MCF 10A (cell line): ENCODE data around the gene KCNK10. TPM values are rescaled to one million over a fixed set of nuclear protein-coding genes. Genes with fewer than 3 reads are reported as not detected.

Experiments
- BruUV-seq: library from RNA; stranded (reverse); fragments of 400-500 nt; replicated peaks from 2 replicates; lab custom pipeline; 2021; lab: Mats Ljungman, UMichigan
- CTCF ChIA-PET: fragments of 300-600 bp; sonication (Branson Sonifier 250); formaldehyde crosslinking; extraction: SDS; loops from one replicate; lab custom pipeline; 2021; ENCODE audit warnings: antibody characterized with exemption, inconsistent platforms; lab: Yijun Ruan, JAX
- POLR2A ChIA-PET: fragments of 300-600, 350-650 bp; sonication (Branson Sonifier 250); formaldehyde crosslinking; extraction: SDS; loops from one replicate; lab custom pipeline; 2020; ENCODE audit warnings: antibody characterized with exemption, inconsistent platforms; lab: Yijun Ruan, JAX
- DNase-seq: peaks from one replicate; pipeline ENCODE4 v3.0.0-alpha.2; 2018; ENCODE audit not compliant: unreplicated experiment
- H3K27ac Mint-ChIP-seq: one replicate; pipeline ENCODE4 v1.8.0; 2022; ENCODE audit warnings: mild to moderate bottlenecking, low read depth, mixed read lengths; ENCODE audit not compliant: unreplicated experiment
- H3K27me3 Mint-ChIP-seq: one replicate; pipeline ENCODE4 v1.8.0; 2022; ENCODE audit warnings: mixed read lengths; ENCODE audit not compliant: insufficient read depth, unreplicated experiment
- H3K36me3 Mint-ChIP-seq: one replicate; pipeline ENCODE4 v1.8.0; 2022; ENCODE audit warnings: mild to moderate bottlenecking, moderate library complexity, mixed read lengths; ENCODE audit not compliant: insufficient read depth, unreplicated experiment
- H3K4me1 Mint-ChIP-seq: one replicate; pipeline ENCODE4 v1.8.0; 2022; ENCODE audit warnings: mixed read lengths; ENCODE audit not compliant: insufficient read depth, unreplicated experiment
- H3K4me3 Mint-ChIP-seq: one replicate; pipeline ENCODE4 v1.8.0; 2022; ENCODE audit warnings: mild to moderate bottlenecking, moderate library complexity, mixed read lengths; ENCODE audit not compliant: unreplicated experiment
- H3K9me3 Mint-ChIP-seq: one replicate; pipeline ENCODE4 v1.8.0; 2022; ENCODE audit warnings: mixed read lengths; ENCODE audit not compliant: unreplicated experiment
- CTCF ChIP-seq: fragments of 200-600 bp; IDR thresholded peaks from one replicate; pipeline ENCODE4 v1.8.0; 2022; ENCODE audit warnings: antibody characterized with exemption, mild to moderate bottlenecking; ENCODE audit not compliant: unreplicated experiment
- intact Hi-C: fragments of 100-400 bp; cut with micrococcal nuclease; formaldehyde crosslinking; loops from 2 replicates; pipeline ENCODE4 v1.14.1; 2022
- total RNA-seq: library from RNA; stranded (reverse); gene quantifications from 2 replicates; pipeline ENCODE4 v1.2.3, GENCODE V29; 2022

KCNK10 gene
- total RNA-seq, 1 experiment from 2014 or later, result not detected

DNA sequence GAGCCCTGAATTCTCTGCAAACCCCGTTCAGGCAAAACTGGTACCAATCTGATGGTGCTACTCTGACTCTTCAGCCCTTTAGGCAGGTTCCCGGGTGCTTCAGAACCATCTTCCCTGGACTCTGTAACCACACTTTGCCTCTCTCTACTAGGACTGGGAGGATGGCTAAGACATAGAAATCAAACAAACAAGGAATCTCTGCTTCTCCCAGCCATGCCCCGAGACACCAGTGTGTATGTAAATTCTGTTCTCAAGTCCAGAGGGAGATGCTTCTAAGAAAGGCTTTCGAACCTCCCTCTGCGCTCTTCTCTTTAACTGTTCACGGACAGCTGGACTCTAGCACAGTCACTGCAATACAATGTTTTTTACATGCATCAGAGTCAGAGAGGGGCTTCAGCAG is 1.9 kb upstream of the KCNK10 start:
- Mint-ChIP-seq H3K9me3 (no peaks in the 10 kb centered on the region), H3K27me3 (peaks cover 53% of the 10 kb centered on the region), H3K4me3 (no peak overlapping the region), H3K36me3 (no peaks in the 10 kb centered on the region), H3K27ac (no peak overlapping the region), H3K4me1 (no peaks in the 10 kb centered on the region)
- DNase-seq, result no peak
- ChIA-PET POLR2A (no interaction called here), CTCF (no interaction called here)
- intact Hi-C loops, result no loop called here
- BruUV-seq, result no TSS peak
- TF ChIP-seq CTCF, result no peak

- Mint-ChIP-seq H3K4me3 (no peak overlapping the region), H3K9me3 (no peaks in the 10 kb centered on the region), H3K36me3 (no peaks in the 10 kb centered on the region), H3K4me1 (no peaks in the 10 kb centered on the region), H3K27ac (no peak overlapping the region), H3K27me3 (peaks cover 49% of the 10 kb centered on the region)
- TF ChIP-seq CTCF, result no peak
- CTCF ChIA-PET, result interaction anchor here (0.6 kb wide), 1 partner anchor 1614 kb away, joined by 7 read pairs; no protein-coding TSS in a partner anchor
- POLR2A ChIA-PET, result no interaction called here
- no TSS peak for BruUV-seq
- no peak for DNase-seq
- intact Hi-C loops, result no loop called here
These were observed 1.4 kb upstream of the KCNK10 start for GRCh38 chr14:88324491-88324890.

DNA sequence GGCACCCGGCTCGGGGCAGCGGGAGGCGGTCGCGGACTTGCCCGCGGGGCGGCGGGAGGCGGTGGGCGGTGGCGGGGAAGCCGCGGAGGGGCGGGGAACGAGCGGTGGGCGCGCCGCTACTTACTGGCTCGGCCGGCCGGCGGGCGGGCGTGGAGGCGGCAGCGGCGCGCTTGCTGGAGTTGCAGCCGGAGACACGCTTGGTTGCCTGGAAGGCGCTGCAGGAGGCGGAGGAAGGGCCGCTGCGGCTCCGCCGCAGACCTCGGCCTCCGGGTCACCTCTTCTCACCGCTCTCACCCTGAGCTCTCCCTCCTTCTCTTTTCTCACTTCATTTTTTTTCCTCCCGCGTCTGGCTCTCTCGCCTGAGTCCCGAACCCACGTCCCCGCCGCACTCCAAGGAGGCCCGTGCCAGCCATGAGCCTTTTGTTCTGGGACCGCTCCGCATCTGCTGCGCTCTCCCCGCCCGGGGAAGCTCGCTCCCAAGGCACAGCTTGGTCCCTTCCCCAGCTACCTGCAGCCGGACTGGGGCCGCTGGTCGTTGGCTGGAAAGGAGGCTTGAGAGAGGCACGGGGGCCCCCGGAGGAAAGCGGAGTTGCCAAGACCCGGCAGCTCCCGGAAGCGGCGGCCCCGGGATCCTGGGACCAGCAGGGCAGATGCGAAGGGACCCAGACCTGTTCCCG is 592 bp upstream of the KCNK10 start:
- Mint-ChIP-seq H3K27me3 (peaks cover 41% of the 10 kb centered on the region), H3K36me3 (no peaks in the 10 kb centered on the region), H3K27ac (no peak overlapping the region), H3K4me1 (no peaks in the 10 kb centered on the region), H3K4me3 (peak overlapping the region; percentile 22), H3K9me3 (no peaks in the 10 kb centered on the region)
- intact Hi-C loops, result no loop called here
- no peak for DNase-seq
- no TSS peak for BruUV-seq
- no peak for TF ChIP-seq CTCF
- ChIA-PET CTCF (interaction anchor here (0.6 kb wide), 1 partner anchor 1615 kb away, joined by 7 read pairs; no protein-coding TSS in a partner anchor), POLR2A (no interaction called here)

DNA sequence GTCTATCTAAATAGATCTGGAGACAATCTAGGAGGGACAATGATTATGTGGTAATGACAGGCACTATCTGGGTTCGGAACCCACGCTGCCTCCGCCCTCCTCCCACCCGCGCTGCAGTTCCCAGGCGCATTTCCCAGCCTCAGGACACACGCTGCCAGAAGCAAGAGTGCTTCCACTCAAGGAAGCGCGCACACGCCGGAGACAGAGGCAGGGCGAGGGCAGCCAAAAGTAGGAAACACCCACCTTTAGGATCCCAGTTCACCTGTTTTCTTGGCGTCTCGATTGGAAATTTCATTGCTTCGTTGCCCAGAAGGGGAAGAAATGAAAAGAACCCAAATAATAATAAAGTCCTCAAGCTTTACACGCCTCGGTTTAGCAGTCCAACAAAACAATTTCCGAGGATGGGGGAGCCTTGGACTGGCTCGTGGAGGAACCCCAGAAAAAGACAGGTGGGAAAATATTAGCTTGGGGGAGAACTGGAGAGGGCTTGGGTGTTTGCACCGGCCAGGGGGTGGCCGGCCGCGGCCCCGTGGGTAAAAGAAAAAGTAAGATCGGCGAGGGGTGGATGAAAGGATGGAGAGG is 474 bp downstream of the KCNK10 start:
- CTCF ChIA-PET, result no interaction called here
- Mint-ChIP-seq H3K4me3 (no peak overlapping the region), H3K4me1 (no peaks in the 10 kb centered on the region), H3K27me3 (peaks cover 30% of the 10 kb centered on the region), H3K27ac (no peak overlapping the region), H3K36me3 (no peaks in the 10 kb centered on the region), H3K9me3 (no peaks in the 10 kb centered on the region)
- no TSS peak for BruUV-seq
- no peak for DNase-seq
- no peak for TF ChIP-seq CTCF
- POLR2A ChIA-PET, result interaction anchor here (0.6 kb wide), 1 partner anchor 34 kb away, joined by 4 read pairs; no protein-coding TSS in a partner anchor
- intact Hi-C loops, result no loop called here
